Smooth muscle cell (in vitro differentiated cells): ENCODE measurements around the gene MACROH2A1. TPM values are rescaled to one million over a fixed set of nuclear protein-coding genes. Genes with fewer than 3 reads are reported as not detected.

ENCODE experiments used
- DNase-seq: peaks from one replicate; lab custom pipeline; 2025; ENCODE audit not compliant: unreplicated experiment; lab: John Stamatoyannopoulos, UW
- H2AFZ ChIP-seq: fragments of 200-600 bp; sonication (generic); 2 replicates; pipeline ENCODE4 v1.6.0; 2016; ENCODE audit warnings: antibody characterized with exemption, low read depth, mild to moderate bottlenecking
- H3F3A ChIP-seq: fragments of 200-600 bp; sonication (generic); 2 replicates; pipeline ENCODE4 v1.6.0; 2017; ENCODE audit warnings: antibody characterized with exemption, low read depth
- H3K27ac ChIP-seq: fragments of 200-600 bp; sonication (generic); 2 replicates; pipeline ENCODE4 v1.5.1; 2016; ENCODE audit warnings: low read depth, mild to moderate bottlenecking
- H3K27me3 ChIP-seq: fragments of 200-600 bp; sonication (generic); 2 replicates; pipeline ENCODE4 v1.6.1; 2016; ENCODE audit warnings: low read depth, mild to moderate bottlenecking
- H3K36me3 ChIP-seq: fragments of 200-600 bp; sonication (generic); 2 replicates; pipeline ENCODE4 v1.5.1; 2016; ENCODE audit warnings: low read depth
- H3K4me1 ChIP-seq: fragments of 200-600 bp; sonication (generic); 2 replicates; pipeline ENCODE4 v1.5.1; 2016; ENCODE audit warnings: low read depth
- H3K4me2 ChIP-seq: fragments of 200-600 bp; sonication (generic); 2 replicates; pipeline ENCODE4 v1.6.0; 2016; ENCODE audit warnings: mild to moderate bottlenecking
- H3K4me3 ChIP-seq: fragments of 200-600 bp; sonication (generic); 2 replicates; pipeline ENCODE4 v1.5.1; 2016; ENCODE audit warnings: mild to moderate bottlenecking
- H3K79me2 ChIP-seq: fragments of 200-600 bp; sonication (generic); 2 replicates; pipeline ENCODE4 v1.6.0; 2016; ENCODE audit warnings: low read depth, mild to moderate bottlenecking
- H3K9ac ChIP-seq: fragments of 200-600 bp; sonication (generic); 2 replicates; pipeline ENCODE4 v1.6.0; 2016; ENCODE audit warnings: low read depth
- H3K9me3 ChIP-seq: fragments of 200-600 bp; sonication (generic); replicated peaks from 2 replicates; pipeline ENCODE4 v1.5.1; 2016; ENCODE audit warnings: low read depth
- H4K20me1 ChIP-seq: fragments of 200-600 bp; sonication (generic); 2 replicates; pipeline ENCODE4 v1.6.0; 2016; ENCODE audit warnings: low read depth
- CTCF ChIP-seq: fragments of 200-600 bp; sonication (generic); IDR thresholded peaks from 2 replicates; pipeline ENCODE4 v1.5.1; 2017; ENCODE audit warnings: borderline replicate concordance, mild to moderate bottlenecking, antibody characterized with exemption; ENCODE audit not compliant: insufficient read depth, poor library complexity, severe bottlenecking
- WGBS: methylation state at CpG from one replicate; pipeline ENCODE4 v1.1.7; 2016; ENCODE audit warnings: low lambda C conversion rate; 5-methylcytosine and 5-hydroxymethylcytosine counted together
- polyA plus RNA-seq: library from polyadenylated mRNA; unstranded; fragments of >200 nt; fragmentation: Nextera tagmentation; extraction: Ambion mirVana; gene quantifications from 2 replicates; pipeline ENCODE4 v1.2.1, GENCODE V29; 2016
- total RNA-seq: library from RNA; depleted of rRNA; stranded (reverse); fragments of >200 nt; gene quantifications from 2 replicates; pipeline ENCODE4 v1.2.3, GENCODE V29; 2014

Gene MACROH2A1
- total and polyA plus RNA-seq, 2 experiments from 2014 or later: 309 to 371 TPM

- no peaks in the 10 kb centered on the region for H3K27me3 ChIP-seq
- no peak overlapping the region for H2AFZ ChIP-seq
- H3K4me3 ChIP-seq: no peak overlapping the region
- no peaks in the 10 kb centered on the region for H3K36me3 ChIP-seq
- H3K9ac ChIP-seq: no peak overlapping the region
- no peaks in the 10 kb centered on the region for H3F3A ChIP-seq
- H3K4me1 ChIP-seq: no peaks in the 10 kb centered on the region
- no peaks in the 10 kb centered on the region for H3K79me2 ChIP-seq
- DNase-seq: no peak
- H3K9me3 ChIP-seq: no peaks in the 10 kb centered on the region
- no peaks in the 10 kb centered on the region for H4K20me1 ChIP-seq
- H3K4me2 ChIP-seq: no peak overlapping the region
- TF ChIP-seq CTCF: no peak
- H3K27ac ChIP-seq: no peak overlapping the region
- 83% methylated on average over 2 of the region's 2 CpGs for WGBS
Observed at GRCh38 chr5:135315386-135315785, 83.6 kb downstream of the MACROH2A1 start.

- no peaks in the 10 kb centered on the region for H3K27me3 ChIP-seq
- no peak overlapping the region for H3K4me2 ChIP-seq
- WGBS: 100% methylated on average over 2 of the region's 2 CpGs
- no peak overlapping the region for H3K27ac ChIP-seq
- H3K79me2 ChIP-seq: no peaks in the 10 kb centered on the region
- H3F3A ChIP-seq: no peaks in the 10 kb centered on the region
- no peak overlapping the region for H3K9ac ChIP-seq
- no peak for DNase-seq
- H3K4me1 ChIP-seq: peaks cover 12% of the 10 kb centered on the region
- no peak overlapping the region for H3K4me3 ChIP-seq
- H2AFZ ChIP-seq: no peak overlapping the region
- no peak for TF ChIP-seq CTCF
- no peaks in the 10 kb centered on the region for H4K20me1 ChIP-seq
- H3K9me3 ChIP-seq: no peaks in the 10 kb centered on the region
- H3K36me3 ChIP-seq: no peaks in the 10 kb centered on the region
Observed at GRCh38 chr5:135313946-135314345, 85.1 kb downstream of the MACROH2A1 start.

- Histone ChIP-seq H3K4me2 (no peak overlapping the region), H3K27me3 (no peaks in the 10 kb centered on the region), H3F3A (no peaks in the 10 kb centered on the region), H4K20me1 (no peaks in the 10 kb centered on the region), H3K9me3 (no peaks in the 10 kb centered on the region), H3K9ac (no peak overlapping the region), H3K79me2 (no peaks in the 10 kb centered on the region), H3K4me1 (peaks cover 15% of the 10 kb centered on the region), H3K36me3 (no peaks in the 10 kb centered on the region), H3K27ac (no peak overlapping the region), H3K4me3 (no peak overlapping the region), H2AFZ (no peak overlapping the region)
- no peak for DNase-seq
- no peak for TF ChIP-seq CTCF
- WGBS: 92% methylated on average over 4 of the region's 4 CpGs
Observed at GRCh38 chr5:135313405-135313804, 85.6 kb downstream of the MACROH2A1 start.

- Histone ChIP-seq H3K9me3 (no peaks in the 10 kb centered on the region), H3K4me3 (no peak overlapping the region), H3F3A (no peaks in the 10 kb centered on the region), H3K79me2 (no peaks in the 10 kb centered on the region), H2AFZ (no peak overlapping the region), H3K4me2 (no peak overlapping the region), H3K36me3 (no peaks in the 10 kb centered on the region), H3K27ac (no peak overlapping the region), H4K20me1 (no peaks in the 10 kb centered on the region), H3K9ac (no peak overlapping the region), H3K27me3 (no peaks in the 10 kb centered on the region), H3K4me1 (peaks cover 15% of the 10 kb centered on the region)
- no peak for TF ChIP-seq CTCF
- WGBS: over 99% methylated on average over 10 of the region's 10 CpGs
- DNase-seq: no peak
Observed at GRCh38 chr5:135312255-135312935, 86.6 kb downstream of the MACROH2A1 start.
